Hair follicular keratinocyte (primary cell): Measurements from ENCODE around the gene ORMDL2. TPM values are rescaled to one million over a fixed set of nuclear protein-coding genes. Genes with fewer than 3 reads are reported as not detected.

Source experiments
- total RNA-seq: library from RNA; depleted of rRNA; stranded (reverse); fragments of >200 nt; gene quantifications from 2 replicates; pipeline ENCODE4 v1.2.3, GENCODE V29; 2015

Gene ORMDL2, protein sequence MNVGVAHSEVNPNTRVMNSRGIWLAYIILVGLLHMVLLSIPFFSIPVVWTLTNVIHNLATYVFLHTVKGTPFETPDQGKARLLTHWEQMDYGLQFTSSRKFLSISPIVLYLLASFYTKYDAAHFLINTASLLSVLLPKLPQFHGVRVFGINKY
- total RNA-seq, result 47.1 and 59.0 TPM in 2 replicates

DNA sequence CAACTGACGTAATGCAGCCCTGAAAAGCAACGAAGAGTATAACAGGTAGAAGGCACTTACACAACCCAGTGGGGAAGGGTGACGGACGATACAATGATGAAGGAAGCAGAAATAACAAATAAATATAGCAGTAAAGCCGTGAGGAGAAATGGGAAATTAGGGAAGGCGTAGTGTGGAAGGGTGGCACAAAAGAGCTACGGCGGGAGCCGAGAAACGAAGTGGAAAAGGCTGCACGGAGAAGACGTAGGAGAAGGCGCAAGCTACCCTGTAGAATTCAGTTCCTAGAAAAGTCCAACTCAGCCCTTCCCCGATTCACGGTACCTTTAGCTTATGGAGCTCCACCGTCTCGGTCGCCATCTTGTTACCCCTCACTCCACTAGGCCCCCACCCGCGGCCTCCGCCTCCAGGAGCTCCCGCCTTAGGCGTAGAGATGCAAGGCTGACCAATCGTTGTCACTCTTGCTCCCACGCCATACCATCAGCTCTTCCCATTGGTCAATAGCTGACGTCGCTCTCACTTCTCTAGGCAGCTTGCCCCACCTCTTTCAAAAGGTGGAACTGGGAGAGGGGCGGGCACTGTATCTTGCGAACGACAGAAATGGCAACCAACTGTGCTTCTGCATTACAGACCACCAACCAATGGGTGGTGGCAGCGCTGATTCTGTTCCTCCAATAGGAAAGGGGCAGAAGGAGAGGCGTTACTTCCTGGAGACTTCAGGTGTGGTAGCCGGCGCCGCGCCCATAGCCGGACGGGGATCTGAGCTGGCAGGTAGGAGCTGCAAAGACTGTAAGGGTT, at the start of gene ORMDL2, which contains the start of gene SARNP:
TSS of gene ORMDL2 (plus strand) at position 697 of the 795 bp plus-strand sequence. CDS start 959 bp downstream, outside the sequence.
TSS of gene SARNP (minus strand) at position 380 of the 795 bp plus-strand sequence. CDS start at position 357, 23 bp downstream.

DNA sequence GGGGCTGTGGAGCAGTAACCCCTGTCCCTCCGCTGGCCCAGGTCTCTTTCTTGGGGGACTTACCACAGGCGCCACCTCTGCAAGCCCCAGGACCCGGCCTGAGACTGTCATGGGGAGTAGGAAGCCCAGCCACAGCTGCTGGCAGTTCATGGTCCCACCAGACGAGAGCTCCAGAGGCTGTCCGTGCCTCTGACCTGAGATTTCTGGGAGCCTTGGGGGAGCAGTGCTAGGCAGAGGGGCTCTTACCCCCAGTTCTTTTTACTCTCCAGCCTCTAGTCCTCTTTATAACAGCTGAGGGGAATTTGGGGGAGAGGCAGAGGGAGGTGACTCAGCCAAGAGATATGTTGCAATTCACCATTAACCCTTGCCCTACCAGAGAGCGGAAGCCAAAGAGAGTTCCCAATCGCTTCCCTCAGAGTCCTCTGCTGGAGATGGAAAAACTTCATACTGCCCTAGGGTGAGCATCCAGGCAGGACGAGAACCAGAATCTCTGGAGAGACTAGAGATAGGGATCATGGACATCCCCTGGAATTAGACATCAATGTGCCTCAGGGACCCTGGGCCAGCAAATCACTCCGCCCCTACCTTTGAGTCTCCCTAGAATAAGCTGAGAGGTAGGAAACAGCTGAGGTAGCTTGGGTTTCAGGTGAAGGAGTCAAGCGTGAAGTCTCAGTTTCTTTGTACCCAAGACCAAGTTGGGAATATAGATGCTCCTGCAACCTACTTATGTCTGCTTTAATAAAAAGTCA, 25.0 kb downstream of the ORMDL2 start, which contains the start of gene MMP19:
TSS of gene MMP19 (minus strand) at position 256 of the 749 bp plus-strand sequence. CDS start at position 150, 106 bp downstream.

Other genes with a start within 250 kb of the ORMDL2 start
- gene OR2AP1, start 245.6 kb upstream of the ORMDL2 start, total RNA-seq, result not detected in 2 replicates
- gene OR10P1, start 181.1 kb upstream of the ORMDL2 start, total RNA-seq, result not detected in 2 replicates
- 0.08 TPM in 2 replicates for gene ITGA7, start 110.1 kb upstream of the ORMDL2 start, total RNA-seq
- gene BLOC1S1, start 102.0 kb upstream of the ORMDL2 start, total RNA-seq, result 88.8 and 102 TPM in 2 replicates
- gene RDH5, start 97.6 kb upstream of the ORMDL2 start, total RNA-seq, result 2.2 TPM in 1 of 2 replicates, not detected in the other
- 448 and 661 TPM in 2 replicates for gene CD63, start 89.0 kb upstream of the ORMDL2 start, total RNA-seq
- 3.0 and 3.8 TPM in 2 replicates for gene GDF11, start 74.9 kb upstream of the ORMDL2 start, total RNA-seq
- 109 and 122 TPM in 2 replicates for gene SARNP, start 317 bp upstream of the ORMDL2 start, total RNA-seq
- 20.8 and 28.7 TPM in 2 replicates for gene DNAJC14, start 11.5 kb downstream of the ORMDL2 start, total RNA-seq
- 3.8 and 8.1 TPM in 2 replicates for gene MMP19, start 24.9 kb downstream of the ORMDL2 start, total RNA-seq
- gene PYM1, start 109.9 kb downstream of the ORMDL2 start, total RNA-seq, result 47.9 and 67.3 TPM in 2 replicates
- 157 and 232 TPM in 2 replicates for gene DGKA, start 113.1 kb downstream of the ORMDL2 start, total RNA-seq
- gene PMEL, start 148.0 kb downstream of the ORMDL2 start, total RNA-seq, result 1.8 and 3.4 TPM in 2 replicates
- gene CDK2, start 148.8 kb downstream of the ORMDL2 start, total RNA-seq, result 27.1 and 50.3 TPM in 2 replicates
- 46.3 and 70.7 TPM in 2 replicates for gene RAB5B, start 156.0 kb downstream of the ORMDL2 start, total RNA-seq
- 8.3 and 11.2 TPM in 2 replicates for gene SUOX, start 179.2 kb downstream of the ORMDL2 start, total RNA-seq
- gene IKZF4, start 203.0 kb downstream of the ORMDL2 start, total RNA-seq, result 0.94 and 2.2 TPM in 2 replicates
- gene RPS26, start 223.9 kb downstream of the ORMDL2 start, total RNA-seq, result 1,053 and 1,704 TPM in 2 replicates